ENCODE results near the gene NFIX. TPM values are rescaled to one million over a fixed set of nuclear protein-coding genes. Genes with fewer than 3 reads are reported as not detected.
A peak's percentile ranks its signal among the peaks of the same experiment; 100 is the strongest.
"Not testable (repeated sequence)": the region's sequence is repeated elsewhere in the genome, so short reads cannot be mapped to it uniquely, and the experiment has no call there.

Gene NFIX
- total and polyA plus RNA-seq, 9 donors, result 30.3 to 256 (median 217) TPM

- 50 to 58% (median 57%) methylated on average over 12 of the region's 12 CpGs for whole genome bisulfite sequencing, 3 donors
- H3K9me3 ChIP-seq, result no peaks in the 10 kb centered on the region
- intact Hi-C loops (cut with DNase I), result no loop called here
- H3K4me3 ChIP-seq, result peak overlapping the region; percentile 76
- TF ChIP-seq POLR2A (IDR thresholded peaks at IDR 0.05), result no peak
- no peak for TF ChIP-seq CTCF (IDR thresholded peaks at IDR 0.05)
- no peak for TF ChIP-seq EP300 (IDR thresholded peaks at IDR 0.05)
- H3K4me1 ChIP-seq (ENCODE audit: insufficient read depth), result peaks cover 5% of the 10 kb centered on the region
- no peak overlapping the region for H3K27ac ChIP-seq
- no peaks in the 10 kb centered on the region for H3K36me3 ChIP-seq
- DNase-seq, result no peak
- H3K27me3 ChIP-seq, result no peaks in the 10 kb centered on the region
Measured at GRCh38 chr19:12955996-12956395, 39.3 kb upstream of the NFIX start.

- intact Hi-C loops (cut with DNase I), result no loop called here
- no peaks in the 10 kb centered on the region for H3K9me3 ChIP-seq
- TF ChIP-seq POLR2A (IDR thresholded peaks at IDR 0.05) (peak; percentile 71), EP300 (IDR thresholded peaks at IDR 0.05) (no peak), CTCF (IDR thresholded peaks at IDR 0.05) (no peak)
- H3K4me3 ChIP-seq, result peak within 1 kb of the TSS; percentile 76
- H3K36me3 ChIP-seq, result no peaks in the 10 kb centered on the region
- H3K4me1 ChIP-seq (ENCODE audit: insufficient read depth), result peaks cover 5% of the 10 kb centered on the region
- DNase-seq, result peak; percentile 72 to 85 (median 80)
- peak within 1 kb of the TSS; percentile 43 to 78 for H3K27ac ChIP-seq
- no peaks in the 10 kb centered on the region for H3K27me3 ChIP-seq
- 3 to 5% (median 5%) methylated on average over 73 to 84 of the region's 84 CpGs for WGBS, 3 donors
Measured at GRCh38 chr19:12956446-12957388, 38.6 kb upstream of the NFIX start, which contains the start of gene GADD45GIP1. TSS of gene GADD45GIP1 (minus strand) at chr19:12957223. CDS start at chr19:12957212, 11 bp downstream.

- H3K27me3 ChIP-seq; DNase-seq; H3K4me1 ChIP-seq (ENCODE audit: insufficient read depth); H3K36me3 ChIP-seq; H3K9me3 ChIP-seq; intact Hi-C loops (cut with DNase I): not testable (repeated sequence)
- Histone ChIP-seq H3K27ac (peak overlapping the region; percentile 43 to 78), H3K4me3 (peak overlapping the region; percentile 76)
- WGBS, 3 donors, result 24 to 31% (median 30%) methylated on average over 31 of the region's 31 CpGs
Measured at GRCh38 chr19:12957389-12957952, 37.8 kb upstream of the NFIX start.

GRCh38 chr19:12959481-12959880 lies 35.8 kb upstream of the NFIX start:
- Histone ChIP-seq H3K36me3 (no peaks in the 10 kb centered on the region), H3K9me3 (no peaks in the 10 kb centered on the region), H3K27me3 (no peaks in the 10 kb centered on the region), H3K27ac (no peak overlapping the region), H3K4me1 (ENCODE audit: insufficient read depth) (peaks cover 1% of the 10 kb centered on the region), H3K4me3 (no peak overlapping the region)
- 56 to 62% (median 60%) methylated on average over 6 of the region's 6 CpGs for WGBS, 3 donors
- TF ChIP-seq EP300 (IDR thresholded peaks at IDR 0.05) (no peak), POLR2A (IDR thresholded peaks at IDR 0.05) (no peak), CTCF (IDR thresholded peaks at IDR 0.05) (no peak)
- DNase-seq, result no peak
- intact Hi-C loops (cut with DNase I), result no loop called here

Measured in ovary (tissue), 9 donors.